GM20000 (cell line): ENCODE results near the gene STX4.
A peak's percentile ranks its signal among the peaks of the same experiment; 100 is the strongest.

Experiments
- DNase-seq: peaks from one replicate; pipeline ENCODE4 v3.0.0; 2012; ENCODE audit warnings: low spot score
- TF ChIP-seq, protein P1 (sequence below): IDR thresholded peaks from 2 replicates; pipeline ENCODE4 v1.5.1; 2012; ENCODE audit warnings: mild to moderate bottlenecking, control low read depth; ENCODE audit errors: extremely low read depth, missing control alignments

Gene STX4

GRCh38 chr16:31063843-31064611, 30.7 kb downstream of the STX4 start:
- no peak for DNase-seq
- TF ChIP-seq, protein P1, sequence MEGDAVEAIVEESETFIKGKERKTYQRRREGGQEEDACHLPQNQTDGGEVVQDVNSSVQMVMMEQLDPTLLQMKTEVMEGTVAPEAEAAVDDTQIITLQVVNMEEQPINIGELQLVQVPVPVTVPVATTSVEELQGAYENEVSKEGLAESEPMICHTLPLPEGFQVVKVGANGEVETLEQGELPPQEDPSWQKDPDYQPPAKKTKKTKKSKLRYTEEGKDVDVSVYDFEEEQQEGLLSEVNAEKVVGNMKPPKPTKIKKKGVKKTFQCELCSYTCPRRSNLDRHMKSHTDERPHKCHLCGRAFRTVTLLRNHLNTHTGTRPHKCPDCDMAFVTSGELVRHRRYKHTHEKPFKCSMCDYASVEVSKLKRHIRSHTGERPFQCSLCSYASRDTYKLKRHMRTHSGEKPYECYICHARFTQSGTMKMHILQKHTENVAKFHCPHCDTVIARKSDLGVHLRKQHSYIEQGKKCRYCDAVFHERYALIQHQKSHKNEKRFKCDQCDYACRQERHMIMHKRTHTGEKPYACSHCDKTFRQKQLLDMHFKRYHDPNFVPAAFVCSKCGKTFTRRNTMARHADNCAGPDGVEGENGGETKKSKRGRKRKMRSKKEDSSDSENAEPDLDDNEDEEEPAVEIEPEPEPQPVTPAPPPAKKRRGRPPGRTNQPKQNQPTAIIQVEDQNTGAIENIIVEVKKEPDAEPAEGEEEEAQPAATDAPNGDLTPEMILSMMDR = no peak

DNA sequence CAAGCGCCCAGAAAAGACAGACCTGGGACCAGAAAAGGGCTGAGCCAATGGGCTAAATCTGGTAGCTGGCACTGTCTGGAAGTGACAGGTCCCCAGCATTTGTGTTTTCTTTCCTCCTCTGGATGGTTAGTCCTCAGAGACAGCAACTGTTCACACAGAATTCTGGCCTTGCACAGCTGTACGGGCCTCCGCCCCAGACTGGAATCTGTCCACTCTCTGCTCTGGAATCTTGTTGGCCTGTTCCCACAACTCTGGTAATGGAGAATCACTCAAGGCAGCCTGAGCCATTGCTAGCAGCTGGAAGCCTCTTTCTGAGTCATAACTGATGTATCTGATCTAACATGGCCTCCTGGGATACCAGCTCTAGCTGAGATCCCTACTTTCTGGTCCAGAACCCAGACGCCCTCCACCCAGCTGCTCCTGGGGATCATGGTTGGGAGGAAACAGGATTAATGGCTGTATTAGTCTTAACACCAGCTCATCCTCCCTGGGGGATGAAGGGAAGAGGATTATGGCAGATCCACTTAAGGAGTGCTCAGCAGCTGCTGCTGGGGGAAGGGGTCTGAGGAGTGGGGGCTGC, 31.6 kb downstream of the STX4 start:
- TF ChIP-seq, protein P1 = no peak
- no peak for DNase-seq

DNA sequence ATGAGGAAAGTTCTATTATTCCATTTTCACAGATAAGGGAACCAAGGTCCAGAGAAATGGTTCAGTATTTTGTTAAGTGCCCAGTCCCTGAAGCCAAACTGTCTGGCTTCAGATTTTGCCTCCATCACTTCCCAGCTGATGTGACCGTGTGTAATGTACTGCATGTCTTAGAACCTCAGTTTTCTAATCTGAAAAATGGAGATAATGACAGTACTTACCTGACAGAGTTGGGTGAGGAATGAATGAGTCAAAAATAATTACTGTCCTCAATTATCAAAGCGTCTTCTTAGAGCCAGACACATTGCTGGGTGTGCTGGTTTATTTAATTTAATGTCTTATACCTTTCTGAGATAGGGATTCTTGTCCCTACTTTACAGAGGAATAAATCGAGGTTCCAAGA, 34.0 kb downstream of the STX4 start:
- DNase-seq = no peak
- TF ChIP-seq, protein P1 = no peak

DNA sequence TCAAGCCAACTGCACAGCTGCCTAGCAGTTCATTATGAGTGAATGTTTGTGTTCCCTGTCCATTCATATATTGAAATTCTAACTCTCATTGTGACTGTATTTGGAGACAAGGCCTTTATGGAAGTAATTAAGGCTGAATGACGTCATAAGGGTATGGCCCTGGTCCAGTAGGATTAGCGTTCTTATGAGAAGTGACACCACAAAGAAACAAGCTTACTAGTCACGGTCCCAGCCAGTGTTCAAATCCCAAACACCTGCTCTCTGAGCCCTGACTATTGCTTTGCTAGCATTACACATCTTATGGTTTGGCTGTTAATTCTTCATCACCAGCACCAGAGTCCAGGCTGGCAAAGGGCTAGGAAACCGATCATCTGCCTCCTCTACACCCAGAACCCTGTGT, 38.5 kb downstream of the STX4 start:
- DNase-seq = no peak
- TF ChIP-seq, protein P1 = no peak

- TF ChIP-seq, protein P1 = no peak
- peak; percentile 70 for DNase-seq
These were observed 39.3 kb downstream of the STX4 start for GRCh38 chr16:31072540-31073141.

GRCh38 chr16:31073142-31073969, 40.0 kb downstream of the STX4 start:
- TF ChIP-seq, protein P1 = no peak

More at GRCh38 chr16:31073142-31073969, 40.0 kb downstream of the STX4 start:
- peak; percentile 92 for DNase-seq
